Measurements from ENCODE around the gene STK11IP. TPM values are rescaled to one million over a fixed set of nuclear protein-coding genes. Genes with fewer than 3 reads are reported as not detected.
A peak's percentile ranks its signal among the peaks of the same experiment; 100 is the strongest.

STK11IP gene
- total RNA-seq, 1 donor from 2014 or later: 32.9 TPM

DNA sequence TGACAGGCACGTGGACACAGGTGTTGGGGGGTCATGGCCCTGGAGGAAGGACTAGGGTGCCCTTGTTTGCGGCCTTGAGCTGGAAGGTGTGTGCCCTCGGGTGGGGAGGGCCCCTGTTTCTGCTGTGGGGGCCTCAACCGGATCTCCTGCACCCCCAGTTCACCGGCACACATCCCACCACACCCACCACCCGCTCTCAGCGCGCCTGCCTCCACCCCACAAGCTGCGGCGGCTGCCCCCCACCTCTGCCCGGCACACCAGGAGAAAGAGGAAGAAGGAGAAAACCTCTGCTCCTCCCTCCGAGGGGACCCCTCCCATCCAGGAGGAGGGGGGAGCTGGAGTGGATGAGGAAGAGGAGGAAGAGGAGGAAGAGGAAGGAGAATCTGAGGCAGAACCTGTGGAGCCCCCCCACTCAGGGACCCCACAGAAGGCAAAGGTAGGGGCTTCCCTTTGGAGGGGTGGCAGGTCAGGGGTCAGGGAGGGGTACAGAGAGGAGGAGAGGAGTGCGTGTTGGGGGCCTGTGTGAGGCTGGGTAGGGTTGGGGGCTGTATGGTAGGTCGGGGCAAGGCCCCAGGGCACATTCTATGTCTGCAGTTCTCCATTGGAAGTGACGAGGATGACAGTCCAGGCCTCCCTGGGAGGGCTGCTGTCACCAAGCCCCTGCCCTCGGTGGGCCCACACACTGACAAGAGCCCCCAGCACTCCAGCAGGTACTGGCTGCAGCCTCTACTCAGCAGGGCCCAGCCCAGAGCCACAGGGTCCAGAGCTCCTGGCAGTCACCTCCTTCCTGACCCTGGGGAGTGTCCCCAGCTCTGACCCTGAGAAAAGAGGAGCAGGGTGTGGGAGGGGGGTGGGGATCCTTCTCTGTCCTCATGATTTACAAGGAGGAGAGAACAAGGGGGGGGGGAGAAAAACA is 31.6 kb downstream of the STK11IP start:
- H3K9me3 Mint-ChIP-seq: no peaks in the 10 kb centered on the region
- peaks cover 11% of the 10 kb centered on the region for H3K27me3 Mint-ChIP-seq (ENCODE audit: low read depth)
- H3K27ac Mint-ChIP-seq (ENCODE audit: unreplicated experiment): no peak overlapping the region
- no peak overlapping the region for H3K4me3 Mint-ChIP-seq
- TF ChIP-seq CTCF (conservative IDR thresholded peaks at IDR 0.05): no peak
- H3K36me3 Mint-ChIP-seq (ENCODE audit: low read depth): no peaks in the 10 kb centered on the region
- no peak for DNase-seq (ENCODE audit: low read depth, low spot score)
- H3K4me1 Mint-ChIP-seq: peaks cover 6% of the 10 kb centered on the region

- Mint-ChIP-seq H3K9me3 (no peaks in the 10 kb centered on the region), H3K27ac (ENCODE audit: unreplicated experiment) (no peak overlapping the region), H3K4me1 (peaks cover 6% of the 10 kb centered on the region), H3K27me3 (ENCODE audit: low read depth) (peaks cover 11% of the 10 kb centered on the region), H3K36me3 (ENCODE audit: low read depth) (no peaks in the 10 kb centered on the region), H3K4me3 (peak overlapping the region; percentile 56)
- no peak for DNase-seq (ENCODE audit: low read depth, low spot score)
- no peak for TF ChIP-seq CTCF (conservative IDR thresholded peaks at IDR 0.05)
Observed at GRCh38 chr2:219629976-219630695, 32.5 kb downstream of the STK11IP start.

DNA sequence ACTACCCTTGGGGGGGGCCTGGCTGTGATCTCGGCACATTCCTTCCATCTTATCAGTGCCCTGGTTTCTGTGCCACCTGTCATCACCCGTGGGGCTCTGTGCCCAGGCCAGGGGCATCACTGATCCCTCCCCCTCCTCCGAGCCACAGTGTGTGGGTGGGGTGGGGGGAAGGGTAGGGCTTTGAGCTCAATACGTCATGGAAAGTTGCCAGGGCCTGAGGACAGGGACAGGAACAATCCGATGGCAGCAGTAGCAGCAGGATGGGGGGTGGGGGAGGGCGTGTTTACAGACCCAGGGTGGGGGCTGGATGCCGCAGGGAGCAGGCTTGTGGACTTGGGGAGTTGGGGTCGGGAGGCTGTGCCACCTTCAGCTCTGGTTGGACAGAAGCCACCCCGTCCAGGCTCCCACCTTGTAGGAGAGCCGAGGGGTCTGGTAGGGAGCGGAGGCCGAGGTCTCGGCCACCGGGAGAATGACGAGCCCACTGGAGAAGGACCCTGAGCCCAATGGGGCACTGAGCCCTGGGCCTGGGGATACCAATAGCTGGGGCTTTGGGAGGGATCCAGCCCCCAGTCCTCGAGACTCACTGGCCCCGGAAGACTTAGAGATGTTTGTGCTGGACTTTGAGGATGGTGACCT is 33.2 kb downstream of the STK11IP start:
- Mint-ChIP-seq H3K4me1 (peaks cover 6% of the 10 kb centered on the region), H3K4me3 (peak overlapping the region; percentile 56), H3K27ac (ENCODE audit: unreplicated experiment) (no peak overlapping the region), H3K9me3 (no peaks in the 10 kb centered on the region), H3K36me3 (ENCODE audit: low read depth) (no peaks in the 10 kb centered on the region), H3K27me3 (ENCODE audit: low read depth) (peaks cover 11% of the 10 kb centered on the region)
- no peak for TF ChIP-seq CTCF (conservative IDR thresholded peaks at IDR 0.05)
- no peak for DNase-seq (ENCODE audit: low read depth, low spot score)

DNA sequence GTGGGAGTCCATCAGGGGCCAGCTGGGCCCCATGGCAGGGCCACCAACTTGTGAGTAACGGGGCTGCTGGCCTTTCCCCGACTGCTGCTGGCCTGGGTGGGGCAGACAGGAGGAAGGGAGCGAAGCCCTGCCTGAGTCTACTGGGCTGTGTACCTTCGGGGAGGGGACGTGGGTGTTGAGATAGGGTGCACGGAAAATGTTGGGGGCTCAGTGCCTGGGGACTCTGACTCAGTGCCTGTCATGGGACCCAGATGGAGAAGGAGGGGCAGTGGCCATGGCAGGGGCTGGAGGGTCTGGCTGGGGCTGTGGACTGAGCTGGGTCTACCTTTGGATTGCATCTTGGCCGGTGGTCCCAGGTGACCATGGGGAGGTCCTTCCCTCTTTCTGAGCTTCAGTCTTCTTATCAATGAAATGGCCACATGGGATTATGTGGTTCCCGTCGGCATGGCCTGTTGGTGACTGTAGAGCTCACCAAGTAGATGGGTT is 33.8 kb downstream of the STK11IP start:
- no peak overlapping the region for H3K4me3 Mint-ChIP-seq
- H3K36me3 Mint-ChIP-seq (ENCODE audit: low read depth): no peaks in the 10 kb centered on the region
- H3K27ac Mint-ChIP-seq (ENCODE audit: unreplicated experiment): no peak overlapping the region
- no peaks in the 10 kb centered on the region for H3K9me3 Mint-ChIP-seq
- H3K4me1 Mint-ChIP-seq: peaks cover 6% of the 10 kb centered on the region
- H3K27me3 Mint-ChIP-seq (ENCODE audit: low read depth): peaks cover 6% of the 10 kb centered on the region
- DNase-seq (ENCODE audit: low read depth, low spot score): no peak
- TF ChIP-seq CTCF (conservative IDR thresholded peaks at IDR 0.05): no peak

Measured in neural crest cell (in vitro differentiated cells).